Umbilical cord (tissue), 2 donors: ENCODE results near the gene LRRC71. TPM values are rescaled to one million over a fixed set of nuclear protein-coding genes. Genes with fewer than 3 reads are reported as not detected.
"Not testable (repeated sequence)": the region's sequence is repeated elsewhere in the genome, so short reads cannot be mapped to it uniquely, and the experiment has no call there.

Experiments
- DNase-seq: peaks from one replicate; pipeline ENCODE4 v3.0.0-alpha.2; 2015; ENCODE audit warnings: low spot score
- total RNA-seq: library from RNA; depleted of rRNA; stranded (reverse); fragments of >200 nt; gene quantifications from one replicate; pipeline ENCODE4 v1.2.3, GENCODE V29; 2014; ENCODE audit warnings: low replicate concordance; ENCODE audit not compliant: insufficient read depth

The LRRC71 gene
- total RNA-seq, 1 donor from 2014 or later = not detected

DNA sequence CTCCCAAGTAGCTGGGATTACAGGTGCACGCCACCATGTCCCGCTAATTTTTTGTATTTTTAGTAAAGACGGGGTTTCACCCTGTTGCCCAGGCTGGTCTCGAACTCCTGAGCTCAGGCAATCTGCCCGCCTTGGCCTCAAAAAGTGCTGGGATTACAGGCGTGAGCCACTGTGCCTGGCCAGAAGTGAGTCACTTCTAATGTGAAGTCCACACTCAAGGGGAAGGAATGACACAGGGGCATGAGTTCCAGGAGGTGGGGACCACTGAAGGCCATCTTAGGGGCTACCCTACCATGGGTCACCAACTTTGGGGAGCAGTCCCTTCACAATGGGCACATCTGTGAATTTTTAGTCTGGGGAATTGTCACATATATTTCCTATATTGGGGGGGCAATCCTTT lies 6.3 kb downstream of the LRRC71 start:
- DNase-seq = not testable (repeated sequence)

DNA sequence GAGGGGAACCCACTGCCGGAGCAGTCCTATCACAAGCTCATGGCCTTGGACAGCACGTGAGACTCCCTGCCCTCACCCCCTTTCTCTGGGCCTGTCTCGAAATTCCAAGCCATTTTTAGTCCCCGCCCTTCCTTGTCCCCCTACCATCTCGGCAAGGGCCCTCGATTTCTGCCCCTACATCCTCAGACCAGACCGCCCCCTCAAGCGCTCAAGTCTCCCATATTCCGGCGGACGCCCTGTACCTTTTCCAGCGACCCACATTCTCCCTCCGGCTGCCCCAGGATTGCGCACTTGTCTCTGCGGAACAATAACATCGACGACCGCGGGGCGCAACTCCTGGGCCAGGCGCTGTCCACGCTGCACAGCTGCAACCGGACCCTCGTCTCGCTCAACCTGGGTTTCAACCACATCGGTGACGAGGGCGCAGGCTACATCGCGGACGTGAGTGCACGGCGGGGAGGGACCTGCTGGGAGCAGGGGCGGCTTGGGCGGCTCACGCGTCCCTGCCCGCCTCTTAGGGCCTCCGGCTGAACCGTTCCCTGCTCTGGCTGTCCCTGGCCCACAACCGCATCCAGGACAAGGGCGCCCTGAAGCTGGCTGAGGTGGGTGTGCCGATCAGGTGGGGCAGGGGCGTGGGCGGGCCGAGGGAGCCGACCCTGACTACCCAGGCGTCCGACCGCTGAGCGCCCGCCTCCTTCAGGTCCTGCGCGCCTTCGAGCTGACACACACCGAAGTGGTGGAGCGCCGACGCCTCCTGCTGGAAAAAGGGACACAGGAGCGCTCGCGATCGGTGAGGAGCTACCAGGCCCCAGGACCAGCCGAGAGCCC lies 7.0 kb downstream of the LRRC71 start:
- DNase-seq = peak; percentile 75

GRCh38 chr1:156928043-156928602 lies 7.7 kb downstream of the LRRC71 start:
- DNase-seq = no peak

DNA sequence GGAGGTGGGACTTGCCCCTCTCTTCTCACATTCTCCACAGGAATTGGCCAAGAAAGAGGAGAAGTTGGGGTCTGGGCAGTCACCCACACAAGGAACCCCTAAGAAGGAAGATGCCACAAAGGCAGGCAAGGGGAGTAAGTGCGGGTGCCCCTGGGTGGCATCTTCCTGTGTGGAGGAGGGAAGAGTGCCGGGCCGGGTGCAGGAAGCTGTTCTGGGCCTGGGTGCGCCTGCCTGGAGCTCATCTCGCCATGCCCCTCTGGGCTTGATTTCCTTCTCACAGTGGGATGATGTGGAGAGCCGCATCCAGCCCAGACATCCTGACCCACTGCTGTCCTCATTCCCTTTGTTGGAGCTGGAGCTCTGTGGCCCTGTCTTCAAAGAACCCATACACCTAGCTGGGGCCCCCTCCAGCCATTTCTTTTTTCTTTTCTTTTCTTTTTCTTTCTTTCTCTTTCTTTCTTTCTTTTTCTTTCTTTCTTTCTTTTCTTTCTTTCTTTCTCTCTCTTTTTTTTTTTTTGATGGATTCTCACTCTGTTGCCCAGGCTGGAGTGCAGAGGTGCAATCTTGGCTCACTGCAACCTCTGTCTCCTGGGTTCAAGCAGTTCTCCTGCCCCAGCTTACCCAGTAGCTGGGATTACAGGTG lies 9.3 kb downstream of the LRRC71 start:
- no peak for DNase-seq

GRCh38 chr1:156930483-156930882 lies 10.1 kb downstream of the LRRC71 start:
- DNase-seq = no peak

DNA sequence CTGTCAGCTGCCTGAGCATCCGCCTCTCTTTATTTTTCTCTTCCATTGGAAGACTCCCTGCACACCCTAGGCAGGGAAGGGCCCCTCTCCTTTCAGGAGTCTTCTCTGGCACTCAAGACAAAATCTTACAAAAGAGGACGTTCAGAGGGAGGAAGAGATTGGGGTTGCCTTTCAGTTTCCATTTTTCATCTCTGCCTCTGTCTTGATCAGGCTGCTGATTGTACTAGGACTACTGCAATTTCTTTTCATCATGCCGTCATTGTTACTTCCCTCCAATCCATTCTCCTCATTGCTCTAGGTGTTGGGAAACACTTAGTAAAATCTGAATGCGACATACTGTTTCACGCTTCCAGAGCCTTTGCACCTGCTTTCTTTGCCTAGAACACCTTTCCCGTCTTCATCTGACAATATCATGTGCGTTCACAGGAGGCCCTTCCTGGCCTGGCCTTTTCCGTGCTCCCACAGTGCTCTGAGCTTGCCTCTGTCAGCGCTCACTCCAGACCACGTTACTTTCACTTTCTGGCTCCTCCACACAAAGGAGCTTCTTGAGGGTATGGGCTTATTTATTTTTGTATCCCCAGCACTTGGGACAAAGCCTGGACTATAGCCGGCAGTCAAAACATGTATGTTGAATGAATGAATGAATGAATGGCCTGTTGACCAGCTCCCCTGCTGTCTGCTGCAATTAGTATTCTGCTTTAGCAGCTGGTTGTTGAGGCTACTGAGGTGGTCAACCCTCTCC lies 10.9 kb downstream of the LRRC71 start:
- no peak for DNase-seq

DNA sequence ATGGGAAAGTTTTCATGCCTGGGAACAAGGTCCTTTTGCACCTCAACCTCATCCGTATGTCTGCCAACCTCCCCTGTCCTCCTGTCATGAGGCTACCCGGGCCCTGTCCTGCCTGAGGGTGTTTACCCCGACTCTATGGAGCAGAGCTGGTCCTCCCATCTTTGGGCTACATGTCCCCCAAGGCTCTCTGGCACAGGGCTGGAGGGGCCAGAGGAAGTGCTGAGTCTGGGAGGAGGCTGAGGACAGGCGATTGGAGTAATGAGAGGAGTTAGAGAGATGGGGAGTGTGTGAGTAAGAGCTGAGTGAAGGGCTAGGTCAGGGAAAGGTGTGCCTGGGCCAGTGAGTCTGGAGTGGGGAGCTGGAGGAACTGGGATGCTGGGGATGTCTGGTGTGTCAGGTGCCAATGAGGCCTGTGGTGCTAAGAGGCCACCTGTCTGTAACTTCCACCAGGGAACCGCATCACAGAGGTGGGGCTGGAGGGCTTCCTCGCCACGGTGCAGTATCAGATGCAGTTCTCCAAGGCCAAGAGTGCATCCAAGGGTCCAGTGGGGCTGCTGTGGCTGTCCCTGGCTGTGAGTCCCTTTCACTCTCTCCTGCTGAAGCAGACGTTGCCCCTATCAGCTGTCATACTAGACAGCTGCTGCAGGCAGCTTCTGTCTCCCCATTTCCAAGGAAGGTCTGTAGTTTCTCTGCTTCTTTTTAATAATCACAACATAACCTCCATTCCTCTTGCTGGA lies 11.7 kb downstream of the LRRC71 start:
- DNase-seq = no peak

DNA sequence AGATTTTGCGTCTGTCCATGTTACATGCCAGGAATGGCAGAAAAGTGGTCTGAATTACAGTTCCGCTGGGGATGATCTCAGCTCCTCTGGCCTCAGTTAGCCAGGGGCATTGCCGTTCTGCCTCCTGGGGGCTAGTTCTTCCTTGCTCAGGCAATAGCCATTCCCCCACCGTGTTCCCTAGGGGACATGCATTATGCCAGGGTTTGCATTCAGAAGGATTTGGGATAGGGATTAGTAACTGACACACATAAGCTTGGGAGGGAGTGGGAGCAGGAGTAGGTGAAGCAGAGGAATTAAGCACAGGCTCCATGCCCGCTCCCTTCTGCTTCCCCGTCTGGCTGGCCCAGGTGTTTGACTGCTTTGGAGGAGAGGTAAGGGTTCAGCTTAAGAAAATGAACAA lies 12.7 kb downstream of the LRRC71 start:
- DNase-seq = no peak

DNA sequence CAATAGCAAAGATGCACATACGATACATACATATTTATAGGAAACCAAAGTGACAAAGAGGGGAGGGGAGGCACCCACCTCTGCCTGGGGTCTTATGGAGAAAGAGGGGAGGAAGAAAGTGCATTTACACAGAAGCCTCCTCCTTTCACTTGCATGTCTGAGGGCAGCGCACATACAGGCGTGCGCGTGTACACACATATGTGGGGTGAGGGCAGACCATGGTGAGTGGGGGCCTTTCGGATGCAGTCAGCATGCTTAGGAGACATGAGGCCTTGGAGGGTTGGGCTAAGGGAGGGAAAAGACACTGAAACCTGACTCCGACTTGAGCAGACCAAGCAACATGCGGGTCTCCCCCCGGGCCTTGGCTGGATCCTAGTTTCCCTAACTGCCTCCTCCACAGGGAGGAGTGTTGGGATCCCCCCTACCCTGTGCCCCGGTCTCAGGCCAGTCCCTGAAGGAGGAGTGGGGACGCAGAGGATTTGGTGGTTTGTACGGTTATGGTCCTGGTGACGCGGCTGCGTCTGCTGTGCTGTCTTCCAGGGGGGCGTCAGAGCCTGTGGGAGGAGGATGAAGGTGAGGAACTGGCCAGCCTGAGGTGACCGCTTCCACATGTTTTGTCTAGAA lies 15.2 kb downstream of the LRRC71 start:
- no peak for DNase-seq

- DNase-seq = no peak
Measured at GRCh38 chr1:156936191-156936590, 15.8 kb downstream of the LRRC71 start.

GRCh38 chr1:156936721-156937220 lies 16.3 kb downstream of the LRRC71 start:
- no peak for DNase-seq

DNA sequence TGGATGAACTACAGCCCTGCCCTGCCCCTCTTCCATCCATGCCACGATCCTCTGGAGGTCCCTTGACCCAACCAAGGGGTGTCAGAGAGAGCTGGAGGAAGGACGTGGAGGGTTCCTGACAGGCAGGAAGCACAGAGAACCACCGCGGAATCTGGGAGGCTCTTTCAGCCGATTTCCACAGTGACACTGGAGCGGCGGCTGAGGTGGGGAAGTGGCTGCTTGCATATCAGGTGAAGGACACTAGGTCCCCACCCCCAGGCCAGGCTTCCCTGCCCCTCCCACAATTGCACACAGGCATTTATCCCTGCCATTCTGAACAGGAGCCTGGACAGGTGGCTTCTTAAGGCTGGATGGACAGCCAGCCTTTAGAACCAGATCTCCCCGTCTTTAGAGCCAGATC lies 17.5 kb downstream of the LRRC71 start:
- DNase-seq = no peak

DNA sequence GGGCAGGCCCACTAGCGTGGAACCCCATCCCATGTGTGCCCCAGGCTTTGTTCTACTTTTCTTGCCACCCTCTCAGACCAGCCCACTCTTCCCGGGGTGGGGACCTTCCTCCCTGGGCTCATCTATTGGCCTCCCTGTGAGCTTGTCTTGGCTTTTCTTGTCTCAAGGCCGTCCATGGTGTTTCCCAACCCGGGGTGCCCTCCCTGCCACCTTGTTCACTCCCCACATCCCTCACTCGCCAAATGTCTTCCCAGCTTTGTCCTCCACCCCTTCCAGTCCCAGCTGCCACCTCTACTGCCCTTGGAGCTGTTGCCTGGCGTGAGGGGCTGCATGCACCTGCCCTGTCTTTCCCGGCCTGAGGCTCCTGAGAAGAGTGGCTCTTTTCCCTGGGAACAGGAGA lies 18.4 kb downstream of the LRRC71 start:
- no peak for DNase-seq

DNA sequence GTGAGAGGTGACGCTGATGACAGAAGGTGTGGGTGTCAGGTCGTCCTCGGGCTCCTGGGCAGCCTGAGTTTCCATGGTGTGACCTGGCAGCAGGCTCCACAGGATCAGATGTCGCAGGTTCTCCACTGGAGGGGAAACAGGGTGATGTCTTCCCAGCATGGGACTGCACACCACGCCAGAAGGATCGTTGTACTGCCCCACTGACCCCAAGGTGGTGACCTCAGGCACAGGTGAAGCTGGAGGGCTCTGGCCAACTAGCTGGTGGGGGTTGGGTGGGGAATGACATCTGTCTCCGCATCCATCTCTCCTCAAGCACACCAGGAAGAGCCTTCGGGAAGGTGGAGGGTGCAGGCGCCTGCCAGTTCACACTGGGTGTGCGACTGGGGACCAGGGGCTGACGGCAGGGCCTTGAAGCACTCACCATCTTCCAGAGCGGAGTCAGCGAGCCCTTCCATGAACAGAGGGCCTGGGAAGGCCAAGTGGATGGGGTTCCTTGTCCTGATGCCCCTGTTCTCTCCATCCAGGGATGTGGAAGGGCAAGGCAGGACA lies 19.4 kb downstream of the LRRC71 start:
- no peak for DNase-seq

GRCh38 chr1:156941675-156942074 lies 21.2 kb downstream of the LRRC71 start:
- DNase-seq = no peak

GRCh38 chr1:156942176-156942575 lies 21.7 kb downstream of the LRRC71 start:
- no peak for DNase-seq

DNA sequence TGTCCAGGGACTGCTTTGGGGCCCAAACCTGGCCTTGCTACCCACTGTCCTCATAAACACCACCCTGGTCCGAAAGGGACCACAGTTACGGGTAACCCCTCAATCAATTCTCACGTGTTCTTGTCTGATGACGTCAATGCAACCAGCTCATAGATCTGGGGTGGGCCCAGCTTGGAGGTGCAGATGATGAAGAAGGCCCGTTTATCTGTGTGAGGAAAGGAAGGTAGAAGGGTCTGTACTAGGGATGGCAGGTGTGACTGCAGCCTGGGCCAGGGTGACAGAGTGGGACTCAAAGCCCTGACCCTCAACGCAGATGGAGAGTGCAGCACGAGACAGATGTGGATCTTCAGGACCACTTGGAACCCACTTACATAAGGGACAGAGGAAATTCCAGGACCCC lies 22.1 kb downstream of the LRRC71 start:
- DNase-seq = no peak

DNA sequence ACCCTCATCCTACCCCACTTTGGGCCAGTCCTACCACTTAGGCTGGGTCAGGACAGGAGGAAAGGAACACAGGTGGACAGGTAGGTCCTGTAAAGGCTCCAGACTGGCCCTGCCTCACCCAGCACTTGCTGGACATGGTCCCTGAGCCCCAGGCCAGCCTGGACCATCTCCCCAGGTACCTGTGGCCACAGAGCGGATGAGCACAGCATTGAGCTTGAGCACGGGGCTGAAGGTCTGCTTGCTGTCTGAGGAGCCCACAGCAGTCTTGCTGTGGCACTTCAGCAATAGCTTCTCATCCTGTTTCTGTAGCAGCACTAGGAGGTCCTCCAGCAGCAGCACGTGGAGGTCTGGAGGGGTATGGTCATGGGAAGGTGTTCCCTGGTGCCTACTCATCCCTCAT lies 23.3 kb downstream of the LRRC71 start:
- no peak for DNase-seq

- DNase-seq = no peak
Measured at GRCh38 chr1:156944268-156944667, 23.8 kb downstream of the LRRC71 start.

- DNase-seq = no peak
Measured at GRCh38 chr1:156944848-156945247, 24.4 kb downstream of the LRRC71 start.
